Activated CD4-positive, alpha-beta T cell treated with anti-CD3 and anti-CD28 coated beads, Interleukin-10, Interleukin-2, amounts not matched to agents 100 ng/mL and 50 ng/mL, durations not matched to agents 16 hours and 8 hours (primary cell): ENCODE data around the gene SIL1.
"Not testable (repeated sequence)": the region's sequence is repeated elsewhere in the genome, so short reads cannot be mapped to it uniquely, and the experiment has no call there.

Experiments used
- DNase-seq: peaks from one replicate; pipeline ENCODE4 v3.0.0-alpha.2; 2020

The SIL1 gene

DNA sequence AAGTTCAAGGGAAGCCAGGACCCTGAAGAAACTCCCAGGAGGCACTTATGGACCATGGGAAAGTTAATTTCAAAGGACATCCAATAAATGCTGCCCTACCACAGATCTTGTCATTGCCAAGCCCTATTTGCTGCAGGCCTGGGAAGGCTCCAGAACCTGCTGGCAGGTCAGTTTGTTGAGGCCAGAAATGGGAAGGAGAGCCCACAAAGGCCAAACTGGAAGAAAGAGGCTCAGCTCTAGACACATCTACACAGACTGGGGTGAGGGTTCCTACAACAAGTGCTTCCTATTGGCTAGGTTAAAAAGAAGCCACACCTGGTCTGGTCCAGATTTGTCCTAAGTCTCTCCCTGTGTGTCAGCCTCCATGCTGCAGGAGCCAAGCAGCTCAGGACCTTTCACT is 94.4 kb downstream of the SIL1 start:
- no peak for DNase-seq

DNA sequence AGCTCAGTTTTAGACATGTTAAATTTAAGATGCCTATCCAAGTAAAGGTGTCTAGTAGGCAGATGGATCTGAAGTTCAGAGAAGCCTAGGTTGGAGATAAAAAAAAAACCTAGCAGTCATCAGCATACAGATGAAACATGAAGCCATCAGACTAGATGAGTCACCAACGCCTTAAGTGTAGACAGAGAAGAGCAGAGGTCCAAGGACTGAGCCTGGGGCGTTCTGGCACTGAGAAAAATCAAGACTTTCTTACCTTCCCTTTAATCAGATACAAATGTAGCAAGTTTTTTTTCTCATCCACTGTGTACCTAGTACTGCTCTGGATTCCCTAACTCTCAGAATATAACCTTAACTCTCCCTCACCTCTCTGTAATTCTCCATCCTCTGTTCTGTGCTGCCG is 97.3 kb downstream of the SIL1 start:
- DNase-seq = no peak

DNA sequence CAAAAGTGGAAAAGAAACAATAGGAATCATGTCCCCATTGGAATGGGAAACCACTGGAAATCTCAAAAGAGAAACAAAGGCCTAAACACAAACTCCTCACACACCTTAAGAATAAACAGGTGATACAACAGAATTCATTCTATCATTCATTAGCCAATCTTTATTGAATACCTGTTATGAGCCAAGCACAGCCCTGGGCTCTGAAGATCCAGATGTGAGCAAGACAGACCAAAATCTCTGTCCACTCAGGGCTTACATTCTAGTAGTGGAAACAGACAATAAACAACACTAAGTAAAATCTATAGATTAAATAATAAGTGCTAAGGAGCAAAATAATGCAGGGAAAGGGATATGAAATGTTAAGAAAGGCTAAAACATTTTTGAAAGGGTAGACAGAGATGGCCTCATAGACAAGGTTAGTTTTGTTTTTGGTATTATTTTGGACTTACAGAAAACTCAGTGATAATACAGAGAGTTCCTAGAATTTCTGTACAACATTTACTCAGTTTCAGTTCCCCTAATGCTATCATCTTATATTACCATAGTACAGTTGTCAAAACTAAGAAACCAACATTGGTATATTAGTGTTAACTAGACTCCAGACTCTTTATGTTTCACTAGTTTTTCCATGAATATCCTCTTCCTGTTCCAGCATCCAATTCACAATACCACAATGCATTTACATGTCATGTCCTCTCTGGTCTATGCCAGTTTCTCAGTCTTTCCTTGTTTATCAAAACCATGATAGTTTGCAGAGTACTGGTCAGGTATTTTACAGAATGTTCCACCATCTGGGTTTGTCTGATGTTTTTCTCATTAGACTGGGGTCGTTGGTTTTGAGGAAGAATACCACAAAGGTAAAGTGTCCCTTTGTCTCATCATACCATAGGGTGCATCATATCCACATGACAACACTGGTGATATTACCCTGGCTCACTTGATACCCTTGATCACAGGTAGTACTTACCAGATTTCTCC is 103.7 kb downstream of the SIL1 start:
- DNase-seq = peak; percentile 28

DNA sequence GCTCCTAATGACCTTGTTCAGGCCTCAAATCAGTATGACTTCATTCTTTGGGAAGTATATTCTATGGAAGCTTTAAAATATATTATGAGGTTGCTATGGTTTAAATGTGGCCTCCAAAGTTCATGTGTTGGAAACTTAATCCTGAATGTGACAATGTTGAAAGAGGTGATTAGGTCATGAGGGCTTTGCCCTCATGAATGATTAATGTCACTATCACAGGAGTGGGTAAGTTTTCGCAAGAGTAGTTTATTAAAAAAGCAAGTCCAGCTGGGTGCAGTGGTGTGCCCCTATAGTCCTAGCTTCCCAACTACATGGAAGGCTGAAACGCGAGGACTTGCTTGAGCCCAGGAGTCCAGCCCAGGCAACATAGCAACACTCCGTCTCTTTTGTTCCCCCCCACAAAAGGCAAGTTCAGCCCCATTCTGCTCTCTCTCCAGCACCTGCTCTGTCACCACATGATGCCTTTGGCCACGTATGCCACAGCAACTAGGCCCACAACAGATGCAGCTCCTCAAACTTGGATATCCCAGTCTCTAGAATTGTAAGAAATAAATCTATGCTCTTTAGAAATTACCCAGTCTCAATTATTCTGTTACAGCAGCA is 105.3 kb downstream of the SIL1 start:
- no peak for DNase-seq

DNA sequence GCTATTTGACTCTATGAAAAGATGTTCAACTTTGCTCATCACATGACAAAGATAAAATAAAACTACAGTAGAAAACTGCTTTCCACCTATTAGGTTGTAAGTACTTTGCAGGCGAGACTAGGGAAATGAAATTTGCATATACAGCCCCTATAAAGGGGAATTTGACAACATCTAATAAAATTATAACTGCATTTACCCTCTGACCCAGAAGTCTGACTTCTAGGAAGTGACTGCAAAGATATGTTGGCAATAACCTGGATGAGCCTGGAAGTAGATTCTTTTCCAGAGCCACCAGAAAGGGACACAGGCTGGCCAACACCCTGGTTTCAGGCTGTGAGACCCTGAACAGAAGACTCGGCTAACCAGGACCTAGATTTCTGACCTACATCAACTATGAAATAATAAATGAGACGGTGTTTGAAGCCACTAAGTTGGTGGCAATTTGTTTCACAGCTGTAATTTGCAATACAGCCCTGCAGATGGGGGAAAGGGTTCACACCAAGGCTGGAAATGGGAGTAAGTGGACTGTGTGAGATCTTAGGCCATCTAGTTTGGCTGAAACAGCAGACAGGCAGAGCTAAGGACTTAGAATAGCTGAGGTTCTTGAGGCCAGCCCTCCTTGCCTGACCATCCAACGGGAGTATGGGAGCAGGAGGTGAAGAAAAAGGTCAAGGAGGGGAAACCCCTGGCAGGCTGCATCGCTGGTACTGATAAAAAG is 106.6 kb downstream of the SIL1 start:
- no peak for DNase-seq

DNA sequence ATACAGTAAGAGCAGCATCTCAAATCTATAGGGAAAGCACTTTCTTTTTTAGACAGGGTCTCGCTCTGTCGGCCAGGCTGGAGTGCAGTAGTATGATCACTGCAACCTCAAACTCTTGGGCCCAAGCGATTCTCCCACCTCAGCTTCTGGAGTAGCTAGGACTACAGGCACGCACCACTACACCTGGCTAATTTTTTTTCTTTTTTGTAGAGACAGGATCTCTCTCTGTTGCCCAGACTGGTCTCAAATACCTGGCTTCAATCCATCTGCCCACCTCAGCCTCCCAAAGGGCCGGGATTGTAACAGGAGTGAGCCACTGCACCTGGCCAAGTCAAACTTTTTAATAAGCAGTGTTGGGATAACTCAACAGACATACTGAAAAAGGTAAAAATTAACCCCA is 107.6 kb downstream of the SIL1 start:
- no peak for DNase-seq

DNA sequence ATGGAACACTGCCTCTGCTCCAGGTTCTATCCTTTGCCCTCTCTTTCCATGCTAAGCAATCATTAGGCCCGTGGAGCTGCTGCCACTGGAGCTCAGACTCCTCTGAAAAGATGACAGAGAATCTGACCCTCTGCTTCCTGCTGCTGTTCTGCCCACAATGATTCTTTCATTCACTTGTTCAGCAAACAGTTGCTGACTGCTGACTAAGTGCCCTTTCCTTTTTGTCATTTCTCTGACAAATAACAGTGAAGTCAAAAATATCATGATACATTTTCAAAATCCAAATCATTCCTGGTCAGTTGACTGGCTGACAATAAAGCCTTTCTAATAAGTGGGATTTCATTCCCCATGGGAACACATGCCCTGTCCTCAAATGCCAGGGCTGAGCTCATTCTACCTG is 110.1 kb downstream of the SIL1 start:
- peak; percentile 35 for DNase-seq

DNA sequence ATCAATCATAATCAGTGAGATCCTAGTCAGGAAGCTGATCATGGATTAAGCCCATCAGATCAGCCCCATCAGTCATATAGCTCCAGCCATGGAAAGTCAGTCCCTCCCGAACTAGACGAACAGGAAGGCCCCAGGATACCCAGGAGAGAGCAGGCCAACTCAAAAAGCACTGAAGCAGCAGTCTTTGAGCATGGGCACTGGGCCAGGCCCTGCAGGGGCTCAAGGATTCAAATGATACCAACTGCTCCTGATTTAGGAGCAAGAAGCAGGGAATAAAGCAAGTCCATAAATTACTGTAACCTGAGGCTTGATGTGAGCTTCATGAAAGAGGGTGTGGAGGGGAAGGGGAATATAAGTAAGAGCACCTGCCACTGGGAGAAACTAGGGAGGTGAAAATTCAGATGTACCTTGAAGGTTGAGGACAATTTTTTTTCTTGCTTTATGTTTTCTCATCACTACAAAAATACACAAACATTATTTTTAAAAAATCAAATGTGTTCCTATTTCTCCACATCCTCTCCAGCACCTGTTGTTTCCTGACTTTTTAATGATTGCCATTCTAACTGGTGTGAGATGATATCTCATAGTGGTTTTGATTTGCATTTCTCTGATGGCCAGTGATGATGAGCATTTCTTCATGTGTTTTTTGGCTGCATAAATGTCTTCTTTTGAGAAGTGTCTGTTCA is 115.2 kb downstream of the SIL1 start:
- no peak for DNase-seq

DNA sequence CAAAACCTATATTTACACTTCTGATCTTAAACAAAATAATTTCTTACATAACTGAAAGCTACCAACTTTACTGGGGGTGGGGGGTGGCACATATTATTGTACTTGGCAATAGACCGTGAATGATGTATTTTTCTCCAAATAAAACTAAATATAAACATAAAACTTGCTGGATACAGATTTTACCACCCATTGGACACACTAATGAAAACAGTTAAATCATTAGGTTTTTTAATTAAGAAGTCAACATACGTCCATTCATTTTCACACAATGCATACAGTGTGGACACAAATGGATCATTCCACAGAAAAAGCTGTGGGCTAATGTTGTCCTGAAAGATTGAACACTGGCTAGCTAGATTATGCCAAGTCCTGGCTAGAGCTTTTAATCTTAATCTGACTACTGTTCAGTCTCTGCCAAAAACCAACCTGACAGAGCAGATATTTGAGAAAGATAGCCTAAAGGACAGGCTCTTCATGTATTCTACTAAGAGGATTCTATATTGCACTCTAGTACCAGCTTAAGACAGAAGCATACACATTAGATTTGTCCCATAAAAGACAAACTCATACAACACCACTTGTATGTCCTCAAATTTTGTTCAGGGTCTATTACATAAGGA is 118.1 kb downstream of the SIL1 start:
- no peak for DNase-seq

DNA sequence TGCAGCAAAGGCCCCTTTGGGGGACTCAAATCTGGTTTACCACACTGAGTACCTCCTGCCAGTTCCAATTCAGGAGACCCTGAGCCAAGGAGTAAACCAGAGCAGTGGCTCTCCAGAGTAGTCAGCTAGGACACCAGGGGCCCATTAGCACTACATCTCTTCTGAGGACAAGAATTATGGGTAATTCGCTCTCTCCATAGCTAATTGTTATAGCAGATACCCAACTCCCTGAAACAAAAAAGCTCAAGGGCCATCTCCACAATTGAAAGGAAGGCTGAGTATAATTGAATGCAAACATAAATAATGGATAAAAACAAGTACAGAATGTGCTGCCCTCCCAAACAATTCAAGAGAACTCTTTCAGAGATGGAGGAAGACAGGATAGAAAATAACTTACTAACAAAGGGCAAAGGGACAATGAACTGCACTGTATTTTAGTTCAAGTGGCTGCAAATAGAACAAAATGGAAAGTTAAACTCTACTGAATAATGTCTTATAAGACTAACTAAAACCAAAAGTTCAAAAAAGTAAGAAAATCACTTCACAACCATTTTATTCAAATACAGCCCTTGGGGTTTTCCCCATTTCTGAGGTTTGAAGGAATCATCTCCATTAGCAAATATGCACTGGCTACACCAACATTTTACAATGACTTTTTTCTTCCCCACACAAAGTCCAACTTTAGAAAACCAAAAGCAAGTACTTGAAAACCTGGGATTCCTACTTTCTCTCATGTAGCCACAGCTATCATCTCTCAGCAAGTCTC is 118.8 kb downstream of the SIL1 start:
- no peak for DNase-seq

DNA sequence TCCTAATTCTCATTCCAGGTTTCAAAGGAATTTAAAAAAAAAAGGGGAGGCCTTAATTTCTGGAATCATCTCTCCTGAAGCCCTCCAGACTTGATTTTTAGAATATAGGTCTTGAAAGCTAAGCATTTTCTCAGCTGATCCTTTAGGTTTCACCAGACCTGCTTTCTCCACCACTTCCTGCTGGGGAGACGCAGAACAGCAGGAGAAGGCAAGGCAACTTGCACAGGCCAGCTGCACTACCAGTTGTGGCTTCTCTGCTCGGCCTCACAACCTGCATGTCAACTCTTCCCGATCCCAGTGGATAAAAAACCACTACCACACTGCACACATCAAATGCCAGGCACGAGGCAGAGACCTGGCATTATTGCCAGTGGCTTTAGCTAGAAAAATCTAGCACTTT is 119.8 kb downstream of the SIL1 start:
- DNase-seq = no peak

DNA sequence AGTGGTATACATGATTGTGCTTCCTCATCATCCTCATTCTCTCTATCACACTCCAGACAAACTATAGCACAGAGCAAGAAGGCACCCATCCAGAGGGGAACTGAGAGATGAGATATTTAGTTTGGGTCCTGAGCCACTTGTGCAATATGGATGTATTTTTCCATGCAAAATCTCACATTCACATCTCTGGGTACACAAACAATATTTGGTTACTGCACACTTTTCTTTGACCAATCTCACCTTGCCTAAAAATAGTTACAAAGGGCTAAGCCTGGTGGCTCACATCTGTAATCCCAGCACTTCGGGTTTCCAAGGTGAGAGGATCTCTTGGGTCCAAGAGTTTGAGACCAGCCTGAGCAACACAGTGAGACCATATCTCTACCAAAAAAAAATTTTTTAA is 120.3 kb downstream of the SIL1 start:
- DNase-seq = no peak

DNA sequence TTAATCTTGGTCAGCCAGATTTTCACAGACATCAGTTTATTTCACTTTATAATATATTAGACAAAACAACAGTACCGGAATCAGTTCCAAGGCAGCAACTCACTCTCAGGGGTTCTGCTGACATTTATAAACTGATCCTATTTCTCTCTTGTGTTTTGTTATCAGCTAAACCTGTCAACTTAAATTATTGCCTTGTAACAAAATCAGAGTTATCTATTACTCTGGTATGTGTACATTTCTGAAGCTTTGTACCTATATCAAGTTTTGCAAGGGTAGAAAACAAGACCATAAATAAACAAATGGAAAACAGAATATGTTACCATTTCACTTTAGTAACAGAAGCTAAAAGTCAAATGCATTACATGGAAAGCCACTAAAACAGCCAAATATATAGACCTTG is 122.1 kb downstream of the SIL1 start:
- no peak for DNase-seq

DNA sequence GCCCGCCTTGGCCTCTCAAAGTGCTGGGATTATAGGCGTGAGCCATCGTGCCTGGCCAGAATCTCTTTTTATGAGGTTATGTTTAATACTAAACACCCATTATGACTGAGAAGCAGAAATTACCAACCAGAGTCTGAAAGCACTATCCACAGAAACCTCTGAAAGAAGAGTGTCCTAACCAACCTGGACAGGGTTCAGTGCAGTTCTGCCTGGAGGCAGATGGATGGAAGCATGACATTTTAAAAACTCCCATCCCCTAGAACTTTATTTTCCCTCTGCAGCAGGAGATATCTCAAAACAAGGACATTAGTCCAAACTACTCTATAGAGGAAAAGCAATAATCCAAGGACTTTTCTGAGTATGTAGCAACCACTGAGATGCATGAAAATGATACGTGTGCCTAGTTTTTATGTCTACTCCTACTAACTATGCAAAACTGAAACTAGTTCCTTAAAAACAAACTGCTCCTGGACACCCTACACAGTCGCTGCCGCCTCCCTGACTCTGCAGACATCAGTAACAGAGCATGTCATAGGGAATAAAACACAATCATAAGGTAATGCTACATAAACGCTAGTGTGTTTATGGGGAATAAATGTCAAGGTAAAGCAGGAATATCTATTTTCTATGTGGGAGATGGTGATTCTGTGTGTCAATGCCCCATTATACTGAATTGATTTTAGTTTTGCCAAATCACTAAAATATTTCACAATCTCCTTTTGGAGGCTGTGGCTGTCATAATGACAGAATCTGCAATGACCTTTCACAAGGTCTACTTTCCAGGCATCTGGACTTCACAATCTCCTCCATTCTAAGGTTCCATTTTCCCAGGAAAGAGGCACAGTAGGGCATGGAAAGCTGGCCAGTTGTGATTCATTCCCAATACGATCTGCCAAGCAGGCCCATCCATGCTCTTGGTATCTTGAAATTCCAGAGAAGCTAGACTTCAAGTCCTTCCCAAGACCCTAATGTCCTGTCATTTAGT is 122.8 kb downstream of the SIL1 start:
- no peak for DNase-seq

DNA sequence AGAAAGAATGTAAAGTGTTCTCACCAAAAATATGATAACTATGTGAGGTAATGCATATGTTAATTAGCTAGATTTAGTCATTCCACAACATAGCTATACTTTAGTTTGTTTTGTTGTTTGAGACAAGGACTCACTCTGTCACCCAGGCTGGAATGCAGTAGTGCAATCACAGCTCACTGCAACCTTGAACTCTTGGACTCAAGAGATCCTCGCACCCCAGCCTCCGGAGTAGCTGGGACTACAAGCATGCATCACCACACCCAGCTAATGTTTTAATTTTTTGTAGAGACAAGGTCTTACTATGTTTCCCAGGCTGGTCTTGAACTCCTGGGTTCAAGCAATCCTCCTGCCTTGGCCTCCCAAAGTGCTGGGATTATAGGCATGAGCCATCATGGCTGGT is 124.2 kb downstream of the SIL1 start:
- not testable (repeated sequence) for DNase-seq

DNA sequence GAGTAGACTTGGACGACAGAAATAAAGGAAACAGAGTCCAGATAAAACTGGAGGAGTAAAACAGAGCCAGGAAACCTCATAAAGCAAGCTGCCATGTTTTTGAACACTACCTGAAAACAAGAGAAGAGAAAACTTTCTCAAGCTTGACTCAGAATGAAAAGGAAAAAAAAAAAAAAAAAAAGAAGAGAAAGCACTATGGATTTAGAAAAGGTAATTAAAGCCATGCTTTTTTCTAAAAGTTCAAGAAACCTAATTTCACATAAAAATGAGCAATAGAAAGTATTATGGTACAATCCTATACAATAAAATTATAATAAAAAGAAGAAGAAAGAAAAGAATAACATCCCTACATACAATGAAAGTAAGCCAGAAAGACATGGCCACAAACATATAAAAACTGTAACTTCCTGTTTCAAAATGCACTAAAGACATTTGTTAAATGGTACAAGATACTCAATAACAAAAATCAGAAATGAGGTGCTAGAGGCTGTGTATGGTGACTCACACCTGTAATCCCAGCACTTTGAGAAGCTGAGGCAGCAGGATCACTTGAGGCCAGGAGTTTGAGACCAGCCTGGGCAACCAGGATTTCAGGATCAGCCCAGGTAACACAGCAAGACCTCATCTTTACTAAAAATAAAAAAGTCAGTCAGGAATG is 129.5 kb downstream of the SIL1 start:
- peak; percentile 30 for DNase-seq

DNA sequence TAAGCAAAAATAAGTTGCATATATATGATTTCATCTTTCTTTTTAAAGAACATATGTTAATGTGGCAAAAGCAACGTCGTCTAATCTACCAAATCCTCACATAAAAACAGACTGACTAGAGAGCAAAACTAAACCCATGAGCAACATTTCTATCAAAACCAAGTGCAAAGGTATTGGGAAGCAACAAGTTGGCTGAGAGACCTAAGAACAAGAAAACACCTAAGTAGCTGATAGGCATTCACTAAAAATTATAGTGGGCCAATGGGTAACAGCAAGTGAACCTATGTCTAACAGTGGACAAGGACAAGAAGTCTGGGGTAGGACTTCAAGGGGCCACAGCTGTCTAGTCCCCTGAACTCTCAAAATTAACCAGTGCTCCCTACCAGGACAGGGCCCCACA is 130.1 kb downstream of the SIL1 start:
- DNase-seq = no peak

DNA sequence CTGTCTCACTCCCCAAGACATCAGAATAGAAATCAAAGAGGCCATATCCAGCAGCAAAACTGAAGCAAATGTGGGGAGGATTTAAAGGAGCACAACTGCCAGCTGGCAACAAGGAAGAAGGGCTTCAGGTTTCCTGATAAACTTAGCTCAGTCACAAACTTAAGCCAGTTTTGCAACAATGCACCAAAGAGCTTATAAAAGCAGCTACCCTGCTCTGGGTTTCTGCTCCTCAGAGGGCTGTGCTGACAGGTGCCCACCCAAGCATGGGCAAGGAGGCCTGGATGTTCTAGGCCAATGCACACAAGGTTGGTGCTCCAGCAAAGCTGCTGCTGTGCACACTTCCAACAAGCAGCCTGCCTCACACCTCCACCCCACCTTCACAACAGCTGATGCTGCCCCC is 132.9 kb downstream of the SIL1 start:
- no peak for DNase-seq

DNA sequence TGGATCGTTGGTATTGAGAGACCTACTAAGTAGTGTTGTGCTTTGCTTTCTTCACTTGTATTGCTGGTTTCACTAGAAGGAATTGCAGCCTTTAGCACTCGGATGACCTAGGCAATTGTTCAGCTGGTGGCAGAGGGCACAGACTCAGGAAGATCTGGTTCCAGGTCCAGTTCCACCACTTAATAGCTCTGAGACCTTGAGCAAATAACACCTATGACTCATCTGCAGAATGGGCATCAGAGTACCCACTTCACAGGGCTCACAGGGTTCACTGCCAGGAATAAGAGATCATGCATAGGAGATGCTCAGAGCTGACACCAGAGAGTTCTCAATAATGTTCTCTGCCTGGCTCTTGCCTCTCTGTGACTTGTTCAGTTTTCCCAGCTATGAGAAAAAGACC is 133.6 kb downstream of the SIL1 start:
- DNase-seq = no peak

DNA sequence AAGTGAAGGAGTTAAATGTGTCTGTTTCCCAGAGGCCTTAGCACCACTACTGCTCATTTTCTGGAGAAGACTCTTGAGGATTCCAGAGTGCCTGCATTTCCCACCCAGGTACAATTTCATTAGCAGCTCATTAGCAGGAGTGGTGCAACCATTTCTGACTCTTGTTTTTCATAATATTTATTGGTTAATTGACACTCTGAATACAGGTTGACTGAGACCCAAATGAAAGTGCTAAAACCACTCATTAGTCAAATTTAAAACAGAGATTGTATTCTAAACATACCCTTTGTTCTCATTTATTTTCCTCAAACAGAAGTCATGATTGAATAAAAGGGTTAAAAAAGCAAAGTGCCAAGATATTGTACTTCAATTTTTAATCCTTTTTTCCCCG is 134.5 kb downstream of the SIL1 start:
- DNase-seq = no peak
